GM12891 (cell line): Measurements from ENCODE around the gene EPB41L4A.

ENCODE experiments used
- DNase-seq: peaks from one replicate; pipeline ENCODE4 v3.0.0; 2011; ENCODE audit warnings: low spot score; ENCODE audit not compliant: insufficient read length
- FAIRE-seq: peaks from 2 replicates; lab custom pipeline; 2011; peaks lifted over from hg19 to GRCh38; lab: Jason Lieb, UNC
- PAX5 ChIP-seq: IDR thresholded peaks from 2 replicates; pipeline ENCODE4 v1.6.1; 2011; ENCODE audit warnings: low read length, moderate library complexity, mild to moderate bottlenecking; ENCODE audit not compliant: insufficient read depth, severe bottlenecking
- POLR2A ChIP-seq: IDR thresholded peaks from 2 replicates; pipeline ENCODE4 v1.6.1; 2011; ENCODE audit warnings: low read depth, low read length, control low read depth
- POLR2AphosphoS5 ChIP-seq: IDR thresholded peaks from 2 replicates; pipeline ENCODE4 v1.6.1; 2011; ENCODE audit warnings: low read depth, low read length, control low read depth
- POU2F2 ChIP-seq: IDR thresholded peaks from 2 replicates; pipeline ENCODE4 v1.6.1; 2011; ENCODE audit warnings: low read depth, mild to moderate bottlenecking, control low read depth, low read length, moderate library complexity
- SPI1 ChIP-seq: IDR thresholded peaks from 2 replicates; pipeline ENCODE4 v1.6.1; 2011; ENCODE audit warnings: low read depth, low read length, control low read depth
- TAF1 ChIP-seq: IDR thresholded peaks from 2 replicates; pipeline ENCODE4 v1.6.1; 2011; ENCODE audit warnings: low read depth, low read length, control low read depth

EPB41L4A gene

GRCh38 chr5:112382886-112383285, 36.2 kb downstream of the EPB41L4A start:
- no peak for DNase-seq
- FAIRE-seq = no peak
- TF ChIP-seq SPI1 = no peak
- no peak for TF ChIP-seq POU2F2
- TF ChIP-seq TAF1 = no peak
- TF ChIP-seq PAX5 = no peak
- TF ChIP-seq POLR2AphosphoS5 = no peak
- TF ChIP-seq POLR2A = no peak

- FAIRE-seq (no peak), DNase-seq (no peak)
- TF ChIP-seq POLR2A (no peak), PAX5 (no peak), POU2F2 (no peak), POLR2AphosphoS5 (no peak), TAF1 (no peak), SPI1 (no peak)
Measured at GRCh38 chr5:112381521-112381920, 37.6 kb downstream of the EPB41L4A start.

- DNase-seq (no peak), FAIRE-seq (no peak)
- TF ChIP-seq PAX5 (no peak), POLR2A (no peak), POLR2AphosphoS5 (no peak), TAF1 (no peak), SPI1 (no peak), POU2F2 (no peak)
Measured at GRCh38 chr5:112379542-112380325, 39.3 kb downstream of the EPB41L4A start.

- DNase-seq (no peak), FAIRE-seq (no peak)
- TF ChIP-seq TAF1 (no peak), SPI1 (no peak), POU2F2 (no peak), POLR2AphosphoS5 (no peak), PAX5 (no peak), POLR2A (no peak)
Measured at GRCh38 chr5:112374818-112375217, 44.3 kb downstream of the EPB41L4A start.

- DNase-seq = no peak
- no peak for FAIRE-seq
- TF ChIP-seq PAX5 (no peak), POLR2AphosphoS5 (no peak), POLR2A (no peak), POU2F2 (no peak), SPI1 (no peak), TAF1 (no peak)
Measured at GRCh38 chr5:112374356-112374755, 44.7 kb downstream of the EPB41L4A start.

- TF ChIP-seq SPI1 (no peak), TAF1 (no peak), PAX5 (no peak), POLR2AphosphoS5 (no peak), POLR2A (no peak), POU2F2 (no peak)
- no peak for DNase-seq
- no peak for FAIRE-seq
Measured at GRCh38 chr5:112373885-112374284, 45.2 kb downstream of the EPB41L4A start.

GRCh38 chr5:112372543-112372942, 46.5 kb downstream of the EPB41L4A start:
- DNase-seq (no peak), FAIRE-seq (peak; percentile 52)
- no peak for TF ChIP-seq SPI1
- no peak for TF ChIP-seq TAF1
- TF ChIP-seq PAX5 = no peak
- no peak for TF ChIP-seq POU2F2
- TF ChIP-seq POLR2AphosphoS5 = no peak
- no peak for TF ChIP-seq POLR2A

GRCh38 chr5:112371067-112371466, 48.0 kb downstream of the EPB41L4A start:
- FAIRE-seq = no peak
- DNase-seq = no peak
- TF ChIP-seq SPI1 (no peak), PAX5 (no peak), POLR2A (no peak), TAF1 (no peak), POU2F2 (no peak)

GRCh38 chr5:112367400-112367799, 51.7 kb downstream of the EPB41L4A start:
- DNase-seq (no peak), FAIRE-seq (no peak)
- TF ChIP-seq POU2F2 = no peak
- TF ChIP-seq TAF1 = no peak
- TF ChIP-seq POLR2A = no peak
- no peak for TF ChIP-seq POLR2AphosphoS5
- TF ChIP-seq SPI1 = no peak
- TF ChIP-seq PAX5 = no peak
